IPS-11a (cell line): ENCODE measurements around the gene HSDL1.
"Not testable (repeated sequence)": the region's sequence is repeated elsewhere in the genome, so short reads cannot be mapped to it uniquely, and the experiment has no call there.

Source experiments
- H3K4me3 ChIP-seq: one replicate; pipeline ENCODE4 v1.5.1; 2013; ENCODE audit warnings: low read depth, low read length, control low read depth

HSDL1 gene

GRCh38 chr16:84139628-84140258 lies 5.2 kb downstream of the HSDL1 start:
- no peak overlapping the region for H3K4me3 ChIP-seq

GRCh38 chr16:84138824-84139627 lies 6.0 kb downstream of the HSDL1 start:
- no peak overlapping the region for H3K4me3 ChIP-seq

DNA sequence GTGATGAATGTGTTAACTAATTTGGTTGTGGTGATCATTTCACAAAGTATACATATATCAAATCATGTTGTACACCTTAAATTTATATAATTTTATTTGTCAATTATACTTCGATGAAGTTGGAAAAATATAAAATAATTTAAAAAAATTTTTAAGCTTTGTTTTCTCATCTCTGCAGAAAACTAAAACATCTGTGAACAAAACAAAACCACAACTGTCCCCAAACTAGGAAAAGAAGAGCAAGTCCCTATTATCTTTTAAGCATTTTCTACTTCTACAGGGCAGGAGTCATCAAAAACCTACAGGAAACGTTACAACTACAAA lies 6.5 kb downstream of the HSDL1 start:
- H3K4me3 ChIP-seq: no peak overlapping the region

DNA sequence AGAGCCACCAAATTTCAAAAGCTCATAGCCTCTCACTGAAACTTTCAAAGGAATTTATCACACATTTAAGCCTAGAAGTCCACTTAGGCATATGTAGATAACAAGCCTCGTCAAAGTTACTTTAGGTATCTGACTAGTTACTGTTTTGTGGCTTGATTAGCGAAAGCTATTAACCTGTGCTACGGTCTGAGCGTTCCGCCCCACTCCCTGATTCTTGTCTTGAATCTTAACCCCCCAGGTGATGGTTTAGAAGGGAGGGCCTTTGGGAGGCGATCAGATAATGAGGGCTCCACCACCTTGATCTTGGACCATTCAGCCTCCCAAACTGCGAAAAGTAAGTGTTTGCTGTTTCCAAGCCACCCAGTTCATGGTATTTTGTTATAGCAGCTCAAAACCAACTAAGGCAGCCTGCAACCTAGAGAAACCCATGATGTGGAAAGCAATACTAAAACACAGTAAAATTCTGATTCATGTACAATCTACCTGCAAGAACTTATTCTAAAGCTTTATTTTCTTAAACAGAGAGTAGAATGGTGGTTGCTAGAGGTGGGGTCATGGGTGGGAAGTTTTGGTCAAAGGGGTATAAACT lies 7.1 kb downstream of the HSDL1 start:
- H3K4me3 ChIP-seq: no peak overlapping the region

DNA sequence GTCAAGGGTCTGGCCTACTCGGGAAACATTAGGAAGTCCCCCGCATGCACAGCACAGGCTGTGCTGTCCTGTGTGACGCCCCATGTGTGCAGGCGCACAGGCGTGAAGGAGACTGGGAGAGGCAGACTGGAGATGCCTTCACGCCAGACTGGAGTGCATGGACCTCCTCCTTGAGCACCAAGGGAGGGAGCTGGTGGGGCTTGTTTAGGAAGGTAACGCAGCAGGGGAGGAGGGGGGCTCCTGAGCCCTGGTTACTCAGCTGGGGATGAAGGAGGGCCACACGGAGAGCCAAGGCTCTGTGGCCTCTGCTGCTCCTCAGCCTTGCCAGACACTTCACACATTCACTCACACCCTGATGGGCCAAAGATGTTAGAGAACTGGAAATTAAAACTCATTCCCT lies 7.7 kb downstream of the HSDL1 start:
- no peak overlapping the region for H3K4me3 ChIP-seq

- H3K4me3 ChIP-seq: no peak overlapping the region
Measured at GRCh38 chr16:84136331-84137125, 8.4 kb downstream of the HSDL1 start.

DNA sequence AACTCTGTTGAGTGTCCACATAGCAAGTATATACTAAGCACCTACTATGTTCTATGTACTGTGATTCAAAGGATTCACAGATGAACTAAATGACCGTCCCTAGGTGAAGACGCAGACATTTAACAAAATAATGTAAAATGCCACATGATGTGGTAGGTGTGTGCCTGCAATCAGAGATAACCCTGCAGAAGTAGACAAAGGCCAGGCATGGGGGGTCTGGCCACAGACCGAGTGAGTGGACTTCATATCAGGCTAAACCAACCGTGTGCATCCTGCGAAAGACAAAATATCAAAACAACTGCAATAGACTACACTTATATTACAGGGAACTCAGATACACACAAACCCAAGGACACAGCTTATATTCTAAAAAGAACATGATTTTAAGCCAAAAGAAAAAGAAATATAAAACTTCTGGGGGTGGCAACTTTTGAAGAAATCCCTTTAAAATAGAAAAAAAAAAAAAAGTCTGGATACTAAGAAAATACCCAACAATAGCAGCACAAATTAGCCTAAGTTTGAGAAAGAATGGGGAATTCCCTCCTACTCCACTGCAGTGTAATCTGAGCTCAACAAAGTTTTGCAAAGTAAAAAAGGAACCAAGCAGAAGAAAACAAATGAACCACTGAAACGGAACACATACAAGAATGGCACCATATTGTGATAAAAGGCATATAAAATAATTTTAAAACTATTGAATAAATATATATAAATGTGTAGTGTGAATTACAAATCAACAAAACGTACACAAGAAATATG lies 12.3 kb downstream of the HSDL1 start:
- H3K4me3 ChIP-seq: no peak overlapping the region

DNA sequence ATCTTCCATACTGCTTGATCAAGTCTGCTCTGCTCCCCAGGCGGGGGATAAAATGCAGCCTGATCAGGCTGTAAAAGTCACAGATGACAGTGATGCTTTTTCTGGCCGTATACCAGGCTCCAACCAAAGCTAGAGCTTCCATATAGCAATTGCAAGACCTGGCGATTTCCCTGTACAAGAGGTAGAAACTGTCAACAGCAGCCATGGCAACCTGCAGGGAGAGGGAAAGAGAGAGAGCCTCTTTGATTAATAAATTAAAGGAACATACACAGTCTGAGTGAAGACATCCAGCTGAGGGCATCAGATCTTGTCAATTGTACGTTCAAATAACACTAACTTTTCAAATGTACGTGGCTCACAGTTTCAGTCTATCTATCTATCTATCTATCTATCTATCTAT lies 13.9 kb downstream of the HSDL1 start:
- H3K4me3 ChIP-seq: no peak overlapping the region

DNA sequence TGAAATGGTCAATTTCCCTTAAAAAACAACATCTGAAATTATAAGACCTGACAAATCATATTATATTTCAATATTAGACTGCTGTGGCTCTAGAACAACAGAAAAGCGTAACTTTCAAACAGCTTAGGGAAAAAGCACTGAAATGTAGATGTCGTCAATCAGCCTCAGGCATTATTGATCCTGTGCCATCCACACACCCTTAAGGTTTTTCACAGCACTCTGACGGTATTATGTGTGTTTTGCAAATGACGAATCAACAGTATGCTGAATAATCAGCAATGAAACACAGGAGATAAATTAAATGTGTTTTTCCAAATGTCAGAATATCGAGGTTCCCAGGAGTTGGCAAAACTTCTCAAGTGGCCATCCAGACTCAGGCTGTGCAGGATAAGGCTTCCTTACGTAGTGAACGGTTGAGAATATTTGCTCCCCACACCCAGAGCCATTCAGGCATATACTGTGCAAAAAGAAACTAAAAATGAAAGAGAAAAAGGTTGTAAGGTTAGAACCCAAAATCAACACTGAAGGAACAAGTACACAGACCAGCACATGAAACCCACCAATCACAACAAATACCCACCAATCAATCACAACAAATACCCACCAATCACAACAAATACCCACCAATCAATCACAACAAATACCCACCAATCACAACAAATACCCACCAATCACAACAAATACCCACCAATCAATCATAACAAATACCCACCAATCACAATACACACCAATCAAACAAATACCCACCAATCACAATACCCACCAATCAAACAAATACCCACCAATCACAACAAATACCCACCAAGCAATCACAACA lies 20.5 kb downstream of the HSDL1 start:
- no peak overlapping the region for H3K4me3 ChIP-seq

DNA sequence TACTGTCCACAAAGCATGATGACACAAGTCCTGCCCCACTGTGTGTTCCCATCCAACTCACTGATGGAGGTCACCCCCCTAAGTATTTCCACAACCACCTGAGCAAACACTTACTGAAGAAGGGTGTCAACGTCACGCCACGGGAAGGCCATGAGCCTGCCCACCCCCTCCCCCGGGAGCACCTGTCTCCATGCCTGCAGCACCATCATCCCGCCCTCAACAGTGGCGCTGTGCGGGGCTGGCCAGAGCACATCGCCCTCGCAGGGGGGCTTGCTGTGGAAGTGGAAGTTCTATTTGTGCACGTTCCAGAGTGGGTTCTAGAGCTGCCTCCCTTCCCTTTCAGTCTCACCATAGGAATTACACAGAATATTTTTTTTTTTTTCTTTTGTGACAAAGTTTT lies 24.0 kb downstream of the HSDL1 start:
- H3K4me3 ChIP-seq: no peak overlapping the region

GRCh38 chr16:84120023-84120422 lies 25.0 kb downstream of the HSDL1 start:
- no peak overlapping the region for H3K4me3 ChIP-seq

DNA sequence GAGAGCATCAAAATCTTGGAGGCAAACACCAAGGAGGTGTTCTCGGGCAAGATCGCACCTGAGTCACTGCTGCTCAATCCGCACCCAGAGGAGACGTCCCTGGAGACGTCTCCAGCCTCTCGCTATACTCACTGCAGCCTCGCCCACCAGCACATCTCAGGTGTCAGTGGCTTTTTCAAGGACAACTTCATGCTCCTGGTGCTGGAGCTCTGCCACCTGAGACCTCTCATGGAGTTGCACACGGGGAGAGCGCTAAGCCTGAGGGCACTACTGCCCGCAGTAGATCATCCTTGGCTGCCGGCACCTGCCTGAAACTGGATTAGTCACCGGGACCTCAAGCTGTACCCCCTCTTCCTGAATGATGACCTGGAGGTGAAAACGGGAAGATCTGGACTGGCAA lies 25.6 kb downstream of the HSDL1 start:
- H3K4me3 ChIP-seq: no peak overlapping the region

- H3K4me3 ChIP-seq: not testable (repeated sequence)
Measured at GRCh38 chr16:84118315-84118714, 26.7 kb downstream of the HSDL1 start.

GRCh38 chr16:84117494-84117843 lies 27.5 kb downstream of the HSDL1 start:
- peak overlapping the region; percentile 95 for H3K4me3 ChIP-seq

GRCh38 chr16:84116720-84117493 lies 28.1 kb downstream of the HSDL1 start, which contains the start of gene MBTPS1:
Gene MBTPS1 (minus strand): TSS chr16:84116942. CDS start chr16:84101783, 15,159 bp downstream.
- peak within 1 kb of the TSS; percentile 95 for H3K4me3 ChIP-seq

DNA sequence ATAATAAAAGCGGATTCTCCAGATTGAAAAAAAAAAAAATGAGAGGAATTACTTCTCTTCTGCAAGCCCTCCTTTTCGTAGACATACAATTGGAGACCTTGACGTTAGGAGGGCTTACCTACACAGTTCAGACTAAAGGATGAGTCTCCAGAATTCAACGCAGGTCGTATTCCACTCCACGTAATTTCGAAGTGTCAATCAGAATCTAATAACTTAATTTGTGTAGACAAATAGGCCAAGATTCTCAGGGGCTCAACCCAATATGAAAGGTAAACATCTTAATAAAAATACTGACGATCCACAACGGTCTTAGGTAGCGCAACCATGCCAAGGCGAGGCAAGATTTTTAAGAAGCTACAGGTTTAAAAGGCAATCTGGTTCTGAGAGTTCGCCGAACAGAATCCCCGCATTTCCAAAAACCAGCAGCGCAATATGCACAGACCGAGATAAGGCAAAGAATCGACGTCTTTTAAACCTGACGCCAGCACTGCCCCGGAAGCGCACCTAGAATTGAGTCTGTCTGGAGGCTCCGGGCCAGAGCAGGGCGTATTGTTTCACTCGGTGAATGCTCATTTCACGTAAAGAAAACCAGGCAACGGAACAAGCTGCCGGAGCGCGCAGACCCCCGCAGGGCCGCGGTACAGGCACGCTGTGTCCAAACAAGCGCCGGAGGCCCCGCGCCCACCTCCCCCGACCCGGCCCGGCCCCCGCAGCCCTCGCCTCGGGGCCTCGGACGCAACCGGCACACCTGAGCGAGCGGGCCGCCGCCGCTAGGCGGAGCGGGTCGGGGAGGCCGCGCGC lies 28.9 kb downstream of the HSDL1 start:
- H3K4me3 ChIP-seq: peak overlapping the region; percentile 95

GRCh38 chr16:84111949-84112348 lies 33.0 kb downstream of the HSDL1 start:
- not testable (repeated sequence) for H3K4me3 ChIP-seq

- H3K4me3 ChIP-seq: no peak overlapping the region
Measured at GRCh38 chr16:84111525-84111924, 33.5 kb downstream of the HSDL1 start.
